ENCODE measurements around the gene OR7C2.

Gene OR7C2

DNA sequence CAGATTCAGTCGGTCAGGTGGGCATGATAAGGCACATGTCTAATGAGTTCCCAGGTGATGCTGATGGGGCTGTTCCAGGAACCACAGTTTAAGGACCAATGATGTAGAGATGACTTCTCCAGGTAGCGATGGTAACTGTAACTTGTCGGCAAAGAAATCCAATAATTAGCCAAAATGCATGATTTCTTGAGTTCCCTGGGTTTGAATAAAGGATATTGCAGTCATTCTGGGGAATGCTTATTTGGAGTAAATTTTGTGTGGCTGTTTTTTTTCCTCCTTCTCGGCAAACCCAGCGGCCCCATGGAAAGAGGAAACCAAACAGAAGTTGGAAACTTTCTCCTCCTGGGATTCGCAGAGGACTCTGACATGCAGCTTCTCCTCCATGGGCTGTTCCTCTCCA, at the start of gene OR7C2:
OR7C2 (plus strand) TSS at position 301 of the 400 bp plus-strand sequence; CDS start at position 301, 0 bp downstream.
- no peak for TF ChIP-seq CTCF (IDR thresholded peaks at IDR 0.05; ENCODE audit: borderline replicate concordance, insufficient read depth, low read depth, low read length)
- H3K4me3 ChIP-seq (ENCODE audit: low read depth, low read length): no peak within 1 kb of the TSS

- TF ChIP-seq CTCF (IDR thresholded peaks at IDR 0.05; ENCODE audit: borderline replicate concordance, insufficient read depth, low read depth, low read length): no peak
- no peak overlapping the region for H3K4me3 ChIP-seq (ENCODE audit: low read depth, low read length)
Observed at GRCh38 chr19:14901675-14902260, 39.5 kb upstream of the OR7C2 start.

- no peak for TF ChIP-seq CTCF (IDR thresholded peaks at IDR 0.05; ENCODE audit: borderline replicate concordance, insufficient read depth, low read depth, low read length)
Observed at GRCh38 chr19:14906711-14907110, 34.6 kb upstream of the OR7C2 start.

GRCh38 chr19:14915116-14915515, 26.2 kb upstream of the OR7C2 start:
- TF ChIP-seq CTCF (IDR thresholded peaks at IDR 0.05; ENCODE audit: borderline replicate concordance, insufficient read depth, low read depth, low read length): no peak
- H3K4me3 ChIP-seq (ENCODE audit: low read depth, low read length): no peak overlapping the region

More at GRCh38 chr19:14906711-14907110, 34.6 kb upstream of the OR7C2 start:
- H3K4me3 ChIP-seq (ENCODE audit: low read depth, low read length): no peak overlapping the region

- H3K4me3 ChIP-seq (ENCODE audit: low read depth, low read length): no peak overlapping the region
- no peak for TF ChIP-seq CTCF (IDR thresholded peaks at IDR 0.05; ENCODE audit: borderline replicate concordance, insufficient read depth, low read depth, low read length)
Observed at GRCh38 chr19:14916848-14917247, 24.4 kb upstream of the OR7C2 start.

- no peak for TF ChIP-seq CTCF (IDR thresholded peaks at IDR 0.05; ENCODE audit: borderline replicate concordance, insufficient read depth, low read depth, low read length)
- H3K4me3 ChIP-seq (ENCODE audit: low read depth, low read length): no peak overlapping the region
Observed at GRCh38 chr19:14933506-14933905, 7.8 kb upstream of the OR7C2 start.

DNA sequence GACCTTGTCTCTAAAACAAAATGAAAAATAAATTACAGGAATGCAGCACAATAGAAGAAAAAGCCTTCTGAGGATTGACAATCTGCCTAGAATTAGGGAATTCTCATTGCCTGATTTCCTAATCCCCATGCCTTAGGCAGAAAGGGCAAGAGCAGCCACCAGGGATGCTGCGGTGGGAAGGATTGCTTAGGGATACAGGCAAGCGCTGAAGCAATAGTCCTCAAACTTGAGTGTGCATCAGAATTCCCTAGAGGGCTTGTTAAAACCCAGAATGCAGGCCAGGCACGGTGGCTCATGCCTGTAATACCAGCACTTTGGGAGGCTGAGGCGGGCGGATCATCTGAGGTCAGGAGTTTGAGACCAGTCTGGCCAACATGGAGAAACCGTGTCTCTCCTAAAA, 1.0 kb upstream of the OR7C2 start:
- no peak for TF ChIP-seq CTCF (IDR thresholded peaks at IDR 0.05; ENCODE audit: borderline replicate concordance, insufficient read depth, low read depth, low read length)
- no peak overlapping the region for H3K4me3 ChIP-seq (ENCODE audit: low read depth, low read length)

Measured in GM12875 (cell line).